Spleen (tissue), 11 donors: ENCODE results near the gene NCAPD3. TPM values are rescaled to one million over a fixed set of nuclear protein-coding genes. Genes with fewer than 3 reads are reported as not detected.

Experiments
- DNase-seq: peaks from one replicate; pipeline ENCODE4 v3.0.0-alpha.2; 2020
- H3K27ac ChIP-seq, 8 donors: fragments of 200-600 bp; sonication (generic) in 7 of 8; 1 replicate in 4 of 8; 2 replicates in 4 of 8; pipeline versions ENCODE4 v1.5.0 to v1.8.0; 2016 to 2021; ENCODE audit warnings: inconsistent platforms in 4 of 8, mild to moderate bottlenecking in 4 of 8, moderate library complexity in 1 of 8
- H3K27me3 ChIP-seq, 7 donors: fragments of 200-600 bp; sonication (generic) in 6 of 7; replicated peaks in 1 of 7; 1 replicate in 4 of 7; 2 replicates in 3 of 7; pipeline versions ENCODE4 v1.5.0 to v1.8.0; 2016 to 2021; ENCODE audit warnings: inconsistent platforms in 3 of 7, mild to moderate bottlenecking in 1 of 7
- H3K36me3 ChIP-seq, 6 donors: fragments of 200-600 bp; sonication (generic) in 5 of 6; 1 replicate in 4 of 6; 2 replicates in 2 of 6; pipeline versions ENCODE4 v1.5.0 to v1.8.0; 2016 to 2021; ENCODE audit warnings: inconsistent platforms in 2 of 6
- H3K4me1 ChIP-seq, 6 donors: fragments of 200-600 bp; sonication (generic) in 5 of 6; 1 replicate in 3 of 6; 2 replicates in 3 of 6; pipeline versions ENCODE4 v1.5.0 to v1.8.0; 2016 to 2021; ENCODE audit warnings: inconsistent platforms in 3 of 6
- H3K4me3 ChIP-seq, 8 donors: fragments of 200-600 bp; sonication (generic) in 7 of 8; 1 replicate in 4 of 8; 2 replicates in 4 of 8; pipeline versions ENCODE4 v1.5.0 to v1.8.0; 2016 to 2021; ENCODE audit warnings: inconsistent platforms in 4 of 8, mild to moderate bottlenecking in 4 of 8, moderate library complexity in 2 of 8
- H3K9me3 ChIP-seq, 8 donors: fragments of 200-600 bp; sonication (generic) in 7 of 8; 1 replicate in 4 of 8; 2 replicates in 4 of 8; pipeline versions ENCODE4 v1.5.0 to v1.8.0; 2016 to 2021; ENCODE audit warnings: inconsistent platforms in 4 of 8
- CTCF ChIP-seq, 11 experiments: fragments of 200-600 bp in 7 of 11; fragments of 450-650 bp in 4 of 11; sonication (generic) in 4 of 11; IDR thresholded peaks in 8 of 11; conservative IDR thresholded peaks in 3 of 11; 1 replicate in 7 of 11; 2 replicates in 4 of 11; pipeline versions ENCODE4 v1.4.0 to v1.8.0; 2016 to 2021; ENCODE audit warnings: antibody characterized with exemption in 11 of 11, inconsistent platforms in 4 of 11, mild to moderate bottlenecking in 1 of 11
- POLR2A ChIP-seq, 3 donors: fragments of 450-650 bp; IDR thresholded peaks; one replicate each; pipeline ENCODE4 v1.5.1; 2017; ENCODE audit warnings: antibody characterized with exemption in 3 of 3, mild to moderate bottlenecking in 1 of 3
- POLR2AphosphoS5 ChIP-seq, 3 donors: sonication (generic); formaldehyde crosslinking; IDR thresholded peaks; one replicate each; pipeline ENCODE4 v1.5.1; 2017; ENCODE audit warnings: antibody characterized with exemption in 3 of 3
- WGBS, 5 donors: extraction: QIAGEN DNeasy Blood & Tissue Kit in 3 of 5; methylation state at CpG; one replicate each; pipeline versions ENCODE4 v1.1.5 to v1.1.7; 2013 to 2018; 5-methylcytosine and 5-hydroxymethylcytosine counted together
- intact Hi-C: fragments of 100-400 bp; cut with DNase I; formaldehyde crosslinking; loops from one replicate; pipeline ENCODE4 v1.15.0; 2023; ENCODE audit warnings: low total_unique reads
- polyA plus RNA-seq, 3 donors: library from polyadenylated mRNA; stranded (reverse); fragments of 200-250 nt; gene quantifications; one replicate each; pipeline ENCODE4 v1.2.1, GENCODE V29; 2013
- total RNA-seq, 7 donors: library from RNA; depleted of rRNA in 3 of 7; stranded (reverse); fragments of >200 nt in 3 of 7; fragmentation: NEBNext Ultra II Directional in 4 of 7; extraction: Animal tissue kit (Norgen Biotek cat#: 25700) in 4 of 7; gene quantifications; one replicate each; pipeline versions ENCODE4 v1.1.0 to v1.2.1, GENCODE V29; 2016 to 2021
- donor health status: healthy with polysubstance abuse.
- donor health status: DM: no; HTN: no; CAD: no; lungs with moderate emphysema.
- donor health status: DM: no; HTN: no; CAD: no.
- donor health status: Bipolar disorder and iron deficiency.
- donor health status: healthy.
- donor health status: DM: no; HTN: no; CAD: no.
- donor health status: DM: yes; HTN: yes; CAD: no.

Gene NCAPD3
- total and polyA plus RNA-seq, 10 donors, result 3.0 to 33.0 (median 22.1) TPM

- no peak for TF ChIP-seq POLR2A (IDR thresholded peaks at IDR 0.05)
- WGBS, 5 donors, result 90 to 98% (median 91%) methylated on average over 10 to 11 of the region's 11 CpGs
- H3K36me3 ChIP-seq, result peaks cover 0 to 100% (median 66%) of the 10 kb centered on the region in 6 donors
- no peak overlapping the region for H3K4me3 ChIP-seq
- intact Hi-C loops, result no loop called here
- DNase-seq, result no peak
- no peaks in the 10 kb centered on the region for H3K4me1 ChIP-seq
- H3K27me3 ChIP-seq, result no peaks in the 10 kb centered on the region
- no peak overlapping the region for H3K27ac ChIP-seq
- no peaks in the 10 kb centered on the region for H3K9me3 ChIP-seq
Observed at GRCh38 chr11:134154441-134154840, 69.3 kb downstream of the NCAPD3 start.

GRCh38 chr11:134153147-134153905 is 70.4 kb downstream of the NCAPD3 start:
- Histone ChIP-seq H3K27ac (no peak overlapping the region), H3K9me3 (no peaks in the 10 kb centered on the region), H3K36me3 (peaks cover 0 to 100% (median 67%) of the 10 kb centered on the region in 6 donors), H3K4me1 (no peaks in the 10 kb centered on the region), H3K4me3 (no peak overlapping the region), H3K27me3 (no peaks in the 10 kb centered on the region)
- no peak for DNase-seq
- TF ChIP-seq CTCF (IDR thresholded peaks at IDR 0.05 in 8 of 11, conservative IDR thresholded peaks at IDR 0.05 in 3 of 11) (no peak), POLR2AphosphoS5 (IDR thresholded peaks at IDR 0.05) (peak in 1 of 3 donors; percentile 19)
- WGBS, 5 donors, result 92 to 97% (median 93%) methylated on average over 30 of the region's 30 CpGs
- intact Hi-C loops, result no loop called here

- no peak for DNase-seq
- WGBS, 5 donors, result 76 to 89% (median 83%) methylated on average over 8 to 9 of the region's 9 CpGs
- Histone ChIP-seq H3K27ac (no peak overlapping the region), H3K36me3 (peaks cover 0 to 100% (median 63%) of the 10 kb centered on the region in 6 donors), H3K9me3 (no peaks in the 10 kb centered on the region), H3K27me3 (no peaks in the 10 kb centered on the region), H3K4me1 (no peaks in the 10 kb centered on the region), H3K4me3 (no peak overlapping the region)
- no peak for TF ChIP-seq POLR2A (IDR thresholded peaks at IDR 0.05)
- TF ChIP-seq POLR2AphosphoS5 (IDR thresholded peaks at IDR 0.05), result no peak
- TF ChIP-seq CTCF (IDR thresholded peaks at IDR 0.05 in 8 of 11, conservative IDR thresholded peaks at IDR 0.05 in 3 of 11), result no peak
- intact Hi-C loops, result no loop called here
Observed at GRCh38 chr11:134152696-134153095, 71.1 kb downstream of the NCAPD3 start.

- Histone ChIP-seq H3K36me3 (peaks cover 0 to 100% (median 50%) of the 10 kb centered on the region in 6 donors), H3K4me1 (no peaks in the 10 kb centered on the region), H3K27me3 (no peaks in the 10 kb centered on the region), H3K4me3 (no peak overlapping the region), H3K9me3 (no peaks in the 10 kb centered on the region), H3K27ac (no peak overlapping the region)
- no peak for DNase-seq
- 84 to 91% (median 89%) methylated on average over 10 of the region's 10 CpGs for WGBS, 5 donors
- TF ChIP-seq POLR2AphosphoS5 (IDR thresholded peaks at IDR 0.05), result no peak
- no peak for TF ChIP-seq CTCF (IDR thresholded peaks at IDR 0.05 in 8 of 11, conservative IDR thresholded peaks at IDR 0.05 in 3 of 11)
- no peak for TF ChIP-seq POLR2A (IDR thresholded peaks at IDR 0.05)
- intact Hi-C loops, result no loop called here
Observed at GRCh38 chr11:134151083-134151747, 72.6 kb downstream of the NCAPD3 start.
